NT2/D1 (cell line): Measurements from ENCODE around the gene MSANTD3.

Experiments used
- DNase-seq: peaks from one replicate; pipeline ENCODE4 v3.0.0-alpha.2; 2011; ENCODE audit warnings: low read depth, low spot score
- H3K27me3 ChIP-seq: 2 replicates; pipeline ENCODE4 v1.6.0; 2011; ENCODE audit warnings: mild to moderate bottlenecking; ENCODE audit not compliant: insufficient read length, insufficient read depth
- H3K36me3 ChIP-seq: 2 replicates; pipeline ENCODE4 v1.6.1; 2011; ENCODE audit warnings: mild to moderate bottlenecking, low read length, mixed read lengths; ENCODE audit not compliant: insufficient read depth, insufficient read length
- H3K4me1 ChIP-seq: 2 replicates; pipeline ENCODE4 v1.5.1; 2011; ENCODE audit not compliant: insufficient read depth, insufficient read length
- H3K4me3 ChIP-seq: 2 replicates; pipeline ENCODE4 v1.5.1; 2011; ENCODE audit warnings: low read depth; ENCODE audit not compliant: insufficient read length
- H3K9ac ChIP-seq: 2 replicates; pipeline ENCODE4 v1.6.0; 2011; ENCODE audit warnings: low read depth; ENCODE audit not compliant: insufficient read length
- H3K9me3 ChIP-seq: 2 replicates; pipeline ENCODE4 v1.5.1; 2011; ENCODE audit warnings: mild to moderate bottlenecking, low read length; ENCODE audit not compliant: insufficient read depth
- SUZ12 ChIP-seq: IDR thresholded peaks from 2 replicates; pipeline ENCODE4 v1.6.1; 2011; ENCODE audit not compliant: insufficient read length, insufficient read depth; ENCODE audit errors: extremely low read depth
- YY1 ChIP-seq: IDR thresholded peaks from 2 replicates; pipeline ENCODE4 v1.6.1; 2011; ENCODE audit not compliant: insufficient read length, insufficient read depth
- ZNF274 ChIP-seq: IDR thresholded peaks from 2 replicates; pipeline ENCODE4 v1.6.1; 2011; ENCODE audit warnings: mild to moderate bottlenecking, low read depth, low read length

MSANTD3 gene

GRCh38 chr9:100477241-100477640, 50.3 kb downstream of the MSANTD3 start:
- TF ChIP-seq SUZ12, result no peak
- TF ChIP-seq ZNF274, result no peak
- no peak for TF ChIP-seq YY1
- Histone ChIP-seq H3K9ac (no peak overlapping the region), H3K9me3 (no peaks in the 10 kb centered on the region), H3K4me1 (no peaks in the 10 kb centered on the region), H3K27me3 (no peaks in the 10 kb centered on the region), H3K36me3 (no peaks in the 10 kb centered on the region), H3K4me3 (no peak overlapping the region)
- DNase-seq, result no peak

- Histone ChIP-seq H3K27me3 (no peaks in the 10 kb centered on the region), H3K9me3 (no peaks in the 10 kb centered on the region), H3K36me3 (no peaks in the 10 kb centered on the region), H3K4me1 (no peaks in the 10 kb centered on the region), H3K4me3 (no peak overlapping the region), H3K9ac (no peak overlapping the region)
- no peak for DNase-seq
- TF ChIP-seq YY1, result no peak
- no peak for TF ChIP-seq ZNF274
- TF ChIP-seq SUZ12, result no peak
Observed at GRCh38 chr9:100478192-100478591, 51.2 kb downstream of the MSANTD3 start.

- no peak overlapping the region for H3K4me3 ChIP-seq
- no peaks in the 10 kb centered on the region for H3K36me3 ChIP-seq
- H3K4me1 ChIP-seq, result no peaks in the 10 kb centered on the region
- TF ChIP-seq YY1 (no peak), ZNF274 (no peak), SUZ12 (no peak)
- H3K27me3 ChIP-seq, result no peaks in the 10 kb centered on the region
- H3K9ac ChIP-seq, result no peak overlapping the region
- H3K9me3 ChIP-seq, result no peaks in the 10 kb centered on the region
- no peak for DNase-seq
Observed at GRCh38 chr9:100479820-100480219, 52.9 kb downstream of the MSANTD3 start.

- no peaks in the 10 kb centered on the region for H3K27me3 ChIP-seq
- H3K9ac ChIP-seq, result no peak overlapping the region
- TF ChIP-seq SUZ12, result no peak
- no peak for TF ChIP-seq ZNF274
- no peak for TF ChIP-seq YY1
- no peak overlapping the region for H3K4me3 ChIP-seq
- DNase-seq, result no peak
- no peaks in the 10 kb centered on the region for H3K9me3 ChIP-seq
- no peaks in the 10 kb centered on the region for H3K4me1 ChIP-seq
- no peaks in the 10 kb centered on the region for H3K36me3 ChIP-seq
Observed at GRCh38 chr9:100485196-100485595, 58.3 kb downstream of the MSANTD3 start.

GRCh38 chr9:100486479-100487176, 59.7 kb downstream of the MSANTD3 start:
- no peaks in the 10 kb centered on the region for H3K36me3 ChIP-seq
- H3K9ac ChIP-seq, result no peak overlapping the region
- no peak for DNase-seq
- no peak for TF ChIP-seq ZNF274
- TF ChIP-seq YY1, result no peak
- no peak for TF ChIP-seq SUZ12
- H3K9me3 ChIP-seq, result no peaks in the 10 kb centered on the region
- H3K4me1 ChIP-seq, result no peaks in the 10 kb centered on the region
- no peaks in the 10 kb centered on the region for H3K27me3 ChIP-seq
- no peak overlapping the region for H3K4me3 ChIP-seq

- no peaks in the 10 kb centered on the region for H3K9me3 ChIP-seq
- no peaks in the 10 kb centered on the region for H3K36me3 ChIP-seq
- H3K4me1 ChIP-seq, result no peaks in the 10 kb centered on the region
- TF ChIP-seq ZNF274, result no peak
- TF ChIP-seq SUZ12, result no peak
- no peak for TF ChIP-seq YY1
- H3K4me3 ChIP-seq, result no peak overlapping the region
- H3K27me3 ChIP-seq, result no peaks in the 10 kb centered on the region
- no peak overlapping the region for H3K9ac ChIP-seq
- no peak for DNase-seq
Observed at GRCh38 chr9:100488177-100488576, 61.2 kb downstream of the MSANTD3 start.

GRCh38 chr9:100489836-100490235, 62.9 kb downstream of the MSANTD3 start:
- TF ChIP-seq ZNF274, result no peak
- TF ChIP-seq YY1, result no peak
- TF ChIP-seq SUZ12, result no peak
- H3K36me3 ChIP-seq, result no peaks in the 10 kb centered on the region
- no peaks in the 10 kb centered on the region for H3K27me3 ChIP-seq
- no peak overlapping the region for H3K4me3 ChIP-seq
- no peak for DNase-seq
- H3K9ac ChIP-seq, result no peak overlapping the region
- no peaks in the 10 kb centered on the region for H3K4me1 ChIP-seq
- H3K9me3 ChIP-seq, result no peaks in the 10 kb centered on the region

- no peak for DNase-seq
- H3K9ac ChIP-seq, result no peak overlapping the region
- TF ChIP-seq SUZ12, result no peak
- no peak for TF ChIP-seq ZNF274
- H3K27me3 ChIP-seq, result no peaks in the 10 kb centered on the region
- no peak overlapping the region for H3K4me3 ChIP-seq
- H3K4me1 ChIP-seq, result no peaks in the 10 kb centered on the region
- no peaks in the 10 kb centered on the region for H3K36me3 ChIP-seq
- no peaks in the 10 kb centered on the region for H3K9me3 ChIP-seq
Observed at GRCh38 chr9:100492952-100493351, 66.0 kb downstream of the MSANTD3 start.
